NK-92 treated with Interleukin-12 subunit alpha and Interleukin-12 subunit beta, amount 100 ng/mL, for 24 hours (cell line): ENCODE results near the gene SYNE4.
"Not testable (repeated sequence)": the region's sequence is repeated elsewhere in the genome, so short reads cannot be mapped to it uniquely, and the experiment has no call there.

ENCODE experiments used
- DNase-seq: peaks from one replicate; lab custom pipeline; 2025; lab: John Stamatoyannopoulos, UW

The SYNE4 gene, protein sequence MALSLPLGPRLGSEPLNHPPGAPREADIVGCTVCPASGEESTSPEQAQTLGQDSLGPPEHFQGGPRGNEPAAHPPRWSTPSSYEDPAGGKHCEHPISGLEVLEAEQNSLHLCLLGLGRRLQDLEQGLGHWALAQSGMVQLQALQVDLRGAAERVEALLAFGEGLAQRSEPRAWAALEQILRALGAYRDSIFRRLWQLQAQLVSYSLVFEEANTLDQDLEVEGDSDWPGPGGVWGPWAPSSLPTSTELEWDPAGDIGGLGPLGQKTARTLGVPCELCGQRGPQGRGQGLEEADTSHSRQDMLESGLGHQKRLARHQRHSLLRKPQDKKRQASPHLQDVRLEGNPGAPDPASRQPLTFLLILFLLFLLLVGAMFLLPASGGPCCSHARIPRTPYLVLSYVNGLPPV

DNA sequence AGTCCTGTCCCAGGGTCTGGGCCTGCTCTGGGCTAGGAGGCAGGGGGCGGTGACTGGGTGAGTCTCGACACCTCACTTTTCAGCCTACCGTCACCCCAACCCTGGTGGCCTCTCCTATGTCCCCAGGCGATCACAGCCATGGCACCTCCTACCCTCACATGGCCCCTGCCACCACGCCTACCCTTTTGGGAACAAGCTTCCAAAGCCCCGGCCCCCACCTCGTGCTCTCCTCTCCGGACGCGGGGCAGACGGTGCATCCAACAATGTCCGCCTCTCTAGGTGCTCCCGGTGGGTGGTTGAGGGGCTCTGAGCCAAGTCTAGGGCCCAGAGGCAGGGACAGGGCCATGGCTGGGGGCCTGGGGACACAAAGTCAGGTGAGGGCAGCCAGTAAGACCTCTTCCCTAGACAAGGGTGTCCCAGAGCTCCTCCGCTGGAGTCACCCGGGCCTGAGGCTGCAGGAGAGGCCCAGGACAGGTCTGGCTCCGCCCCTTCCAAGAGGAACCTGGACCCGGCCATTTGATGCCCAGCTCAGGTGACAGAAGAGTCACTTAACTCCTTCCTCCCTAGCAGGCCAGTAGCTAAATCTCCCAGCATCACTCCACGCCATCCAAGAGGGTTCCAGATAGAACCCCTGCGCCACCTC is at the start of gene SYNE4:
Gene SYNE4 (minus strand): TSS at position 478 of the 643 bp plus-strand sequence. CDS start 132 bp downstream, at position 346.
- no peak for DNase-seq

DNA sequence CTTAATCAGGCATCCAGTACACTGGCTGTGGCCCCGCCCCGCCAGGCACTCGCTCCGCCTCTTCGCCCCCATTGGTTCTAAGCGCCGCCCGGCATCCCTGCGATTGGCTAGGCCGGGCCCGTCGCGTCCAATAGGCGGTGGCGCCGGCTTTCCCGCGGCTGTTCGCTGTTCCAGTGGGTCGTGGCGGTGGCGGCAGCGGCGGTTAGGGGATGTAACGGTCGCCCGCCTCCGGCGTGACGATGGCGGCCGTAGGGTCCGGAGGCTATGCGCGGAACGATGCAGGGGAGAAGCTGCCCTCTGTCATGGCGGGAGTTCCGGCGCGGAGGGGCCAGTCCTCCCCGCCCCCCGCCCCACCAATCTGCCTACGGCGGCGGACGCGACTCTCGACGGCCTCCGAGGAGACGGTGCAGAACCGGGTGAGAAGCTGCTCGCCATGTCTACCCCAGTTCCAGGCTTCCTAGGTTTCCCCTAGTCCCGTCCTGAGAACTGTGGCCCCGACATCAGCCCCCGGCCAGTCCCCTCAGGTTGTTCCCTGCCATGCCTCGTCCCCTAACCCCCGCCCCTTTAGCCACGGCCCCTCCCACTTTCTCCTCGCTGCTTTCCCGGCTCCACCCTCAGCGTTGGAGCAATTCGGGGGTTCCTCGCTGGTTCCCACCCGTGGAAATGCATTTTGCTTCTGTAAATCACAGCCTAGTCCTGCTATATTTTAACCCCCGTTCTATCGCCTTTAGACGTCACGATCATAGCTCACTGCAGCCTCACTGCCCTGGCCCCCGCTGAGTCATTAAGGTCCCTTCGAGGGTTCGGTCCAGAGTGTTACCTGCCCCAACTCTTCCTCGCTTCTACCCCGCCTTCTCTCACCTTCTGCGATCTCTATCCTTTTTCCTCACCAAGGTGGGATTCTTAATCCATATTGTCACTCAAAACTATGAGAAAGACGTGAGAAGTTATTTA is 46.4 kb upstream of the SYNE4 start, which contains the start of gene WDR62:
Gene WDR62 (plus strand): TSS at position 165 of the 954 bp plus-strand sequence. CDS start 75 bp downstream, at position 240.
- DNase-seq, result peak; percentile 94

DNA sequence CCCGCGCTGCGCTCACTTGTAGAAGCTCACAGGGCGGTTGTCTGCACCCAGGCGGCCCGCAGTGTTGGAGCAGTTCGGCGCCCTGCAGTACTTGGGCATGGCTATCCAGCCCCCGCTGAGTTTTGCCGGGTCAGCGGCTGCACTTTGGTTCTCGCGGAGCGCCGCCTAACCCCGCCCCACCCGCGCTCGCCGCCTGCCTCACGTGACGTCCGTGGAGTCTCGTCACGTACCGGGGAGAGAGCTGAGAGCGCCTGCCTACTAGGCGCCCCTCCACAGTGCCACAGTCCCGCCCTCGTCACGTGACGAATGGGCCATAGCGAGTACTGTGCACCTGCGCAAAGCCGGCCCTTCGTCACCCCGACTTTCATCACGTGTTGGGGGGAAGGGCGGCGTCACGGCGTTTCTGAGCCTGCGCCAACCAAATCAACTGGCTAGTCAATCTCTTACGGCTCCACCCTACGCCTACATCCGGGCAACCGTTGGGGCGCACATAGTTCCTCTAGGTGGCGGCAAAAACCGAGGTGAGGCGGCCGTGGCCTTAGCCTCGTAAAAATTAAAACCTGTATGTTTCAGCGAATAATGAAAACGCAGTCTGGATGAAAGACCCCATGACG is 45.6 kb upstream of the SYNE4 start, which contains the start of gene THAP8:
Gene THAP8 (minus strand): TSS at position 167 of the 614 bp plus-strand sequence. CDS start 68 bp downstream, at position 99.
- peak; percentile 100 for DNase-seq

DNA sequence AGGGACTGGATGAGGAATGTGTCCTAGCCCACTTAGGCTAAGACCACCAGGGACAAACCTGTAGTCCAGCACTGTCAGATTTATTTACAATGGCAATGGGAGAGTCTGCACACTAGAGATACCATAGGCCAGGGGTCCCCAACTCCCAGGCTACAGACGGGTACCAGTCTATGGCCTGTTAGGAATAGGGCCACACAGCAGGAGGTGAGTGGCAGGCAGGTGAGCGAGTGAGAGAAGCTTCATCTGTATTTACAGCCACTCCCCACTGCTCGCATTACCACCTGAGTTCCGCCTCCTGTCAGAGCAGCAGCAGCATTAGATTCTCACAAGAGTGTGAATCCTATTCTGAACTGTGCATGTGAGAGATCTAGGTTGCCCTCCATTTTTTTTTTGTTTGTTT is 43.0 kb upstream of the SYNE4 start:
- DNase-seq, result no peak

DNA sequence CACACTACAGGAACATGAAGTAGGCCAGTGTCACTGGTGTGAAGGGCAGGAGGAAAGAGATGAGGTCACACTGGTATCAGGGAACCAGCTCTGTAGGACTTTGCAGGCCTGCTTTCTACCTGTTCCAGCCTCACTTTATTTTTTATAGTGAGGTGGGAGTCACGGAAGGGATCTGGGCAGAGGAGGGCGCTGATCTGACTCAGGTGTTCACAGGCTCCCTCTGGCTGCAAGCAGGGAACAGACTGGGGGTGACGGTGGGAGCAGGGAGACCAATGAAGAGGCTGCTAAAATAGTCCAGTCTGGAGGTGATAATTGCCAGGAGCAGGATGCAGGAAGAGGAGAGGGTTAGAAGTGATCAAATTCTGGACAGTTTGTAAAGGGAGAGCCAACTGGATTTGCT is 42.6 kb upstream of the SYNE4 start:
- DNase-seq, result no peak

DNA sequence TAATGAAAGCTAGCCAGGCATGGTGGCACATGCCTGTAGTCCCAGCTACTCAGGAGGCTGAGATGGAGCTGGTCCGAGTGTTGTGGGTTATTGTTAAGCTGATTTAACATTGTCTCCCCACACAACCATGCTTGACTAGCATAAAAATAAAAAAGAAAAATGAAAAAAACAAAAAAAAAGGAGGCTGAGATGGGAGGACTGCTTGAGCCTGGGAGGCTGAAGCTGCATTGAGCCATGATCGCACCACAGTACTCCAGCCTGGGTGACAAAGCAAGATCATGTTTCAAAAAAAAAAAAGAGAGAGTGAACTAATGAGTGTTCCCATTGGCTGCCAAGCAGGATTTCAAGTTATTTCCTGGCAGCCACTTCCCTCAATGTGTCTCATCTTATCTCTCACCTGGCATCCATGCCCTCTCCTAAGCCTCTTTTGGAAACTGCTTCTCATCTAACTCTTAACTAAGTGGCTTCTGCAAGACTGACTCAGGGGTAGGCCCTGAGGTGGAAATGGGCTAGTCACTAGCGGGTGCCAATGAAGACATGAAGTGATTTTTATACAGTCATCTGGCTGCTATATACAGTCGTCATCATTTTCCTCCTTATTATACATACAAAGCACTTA is 40.6 kb upstream of the SYNE4 start:
- DNase-seq, result no peak

DNA sequence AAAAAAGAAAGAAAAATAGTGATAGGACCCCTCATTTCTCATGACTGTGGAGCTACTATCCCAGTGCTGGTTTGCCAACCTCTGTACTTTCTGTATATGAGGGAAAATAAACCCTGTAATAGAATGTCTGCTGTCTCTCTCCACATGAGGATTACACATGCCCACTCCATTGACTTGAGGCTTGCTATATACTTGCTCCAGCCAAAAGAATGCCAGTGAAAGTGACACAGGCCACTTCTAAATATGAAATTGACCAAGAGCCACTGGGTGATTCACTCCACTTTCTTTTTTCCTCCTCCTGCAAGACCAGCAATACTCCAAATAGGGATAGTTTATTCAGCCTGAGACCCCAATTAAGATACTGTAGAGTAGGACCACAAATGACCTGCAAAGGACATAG is 39.2 kb upstream of the SYNE4 start:
- DNase-seq, result no peak

DNA sequence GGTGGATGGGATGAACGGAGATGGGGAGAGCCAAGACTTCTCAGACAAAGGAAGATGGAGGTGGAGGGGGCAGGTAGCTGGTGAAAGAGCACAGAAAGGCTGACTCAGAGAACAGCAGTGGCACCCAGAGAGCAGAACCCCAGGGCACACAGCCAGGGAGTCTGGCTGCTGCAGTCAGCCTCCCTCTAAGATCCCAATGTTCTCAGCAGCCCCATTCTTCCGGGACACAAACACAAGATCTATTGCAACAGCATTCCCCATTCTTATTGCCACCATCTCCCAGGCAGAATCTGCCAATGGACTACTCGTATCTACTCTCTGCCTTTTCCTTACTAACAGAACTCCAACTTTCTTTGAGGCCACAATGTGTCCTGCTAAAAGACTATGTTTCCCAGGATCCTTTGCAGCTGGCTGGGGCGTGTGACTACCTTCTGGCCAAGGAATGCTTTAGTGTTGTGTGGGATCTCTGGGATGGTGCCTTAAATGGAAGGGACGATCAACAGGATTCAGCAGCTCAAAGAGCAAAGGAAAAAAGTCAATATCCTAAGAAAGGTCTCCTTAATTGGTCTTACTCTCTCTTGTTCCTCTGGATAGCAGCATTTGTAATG is 37.9 kb upstream of the SYNE4 start:
- DNase-seq, result no peak

DNA sequence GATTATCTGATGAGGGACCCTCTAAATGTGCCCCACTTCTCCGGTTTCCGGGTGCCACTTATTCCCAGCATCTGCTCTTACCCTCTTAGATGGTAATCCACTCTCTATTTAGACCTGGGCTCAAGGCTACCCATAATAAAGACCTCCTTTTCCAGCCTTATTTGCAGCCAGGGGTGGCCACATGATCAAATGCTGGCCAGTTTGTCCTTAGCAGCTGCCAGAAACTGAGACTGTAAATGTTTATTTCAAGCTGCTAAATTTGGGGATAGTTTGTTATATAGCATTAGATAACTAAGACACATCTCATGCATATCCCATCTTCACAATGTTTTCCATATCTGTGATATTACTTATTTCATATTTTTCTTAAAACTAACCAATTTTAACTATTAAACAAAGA is 35.3 kb upstream of the SYNE4 start:
- DNase-seq, result no peak

DNA sequence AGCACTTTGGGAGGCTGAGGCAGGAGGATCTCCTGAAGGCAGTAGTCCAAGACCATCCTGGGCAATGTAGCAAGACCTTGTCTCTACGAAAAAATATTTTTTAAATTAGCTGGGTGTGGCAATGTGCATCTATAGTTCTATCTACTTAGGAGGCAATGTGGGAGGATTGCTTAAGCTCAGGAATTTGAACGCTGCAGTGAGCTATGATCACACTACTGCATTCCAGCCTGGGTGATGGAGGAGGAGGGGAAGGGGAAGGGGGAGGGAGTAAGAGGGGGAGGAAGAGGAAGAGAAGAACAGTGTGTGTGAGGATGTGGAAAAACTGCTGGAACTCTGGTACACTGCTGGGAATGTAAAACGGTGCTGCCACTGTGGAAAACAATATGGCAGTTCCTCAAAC is 33.2 kb upstream of the SYNE4 start:
- no peak for DNase-seq

DNA sequence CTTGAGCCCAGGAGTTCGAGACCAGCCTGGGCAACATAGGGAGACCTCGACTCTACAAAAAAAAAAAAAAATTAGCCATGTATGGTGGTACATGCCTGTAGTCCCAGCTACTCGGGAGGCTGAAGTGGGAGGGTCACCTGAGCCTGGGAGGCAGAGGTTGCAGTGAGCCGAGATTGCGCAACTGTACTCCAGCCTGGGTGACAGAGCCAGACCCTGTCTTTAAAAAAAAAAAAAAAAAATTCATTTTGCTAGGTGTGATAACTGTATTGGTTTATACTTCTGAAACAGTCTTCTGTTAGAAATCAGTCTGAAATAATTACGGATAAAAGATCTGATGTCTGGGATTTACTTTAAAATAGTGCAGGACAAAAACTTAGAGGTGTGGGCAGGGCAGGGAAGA is 32.5 kb upstream of the SYNE4 start:
- DNase-seq, result not testable (repeated sequence)

DNA sequence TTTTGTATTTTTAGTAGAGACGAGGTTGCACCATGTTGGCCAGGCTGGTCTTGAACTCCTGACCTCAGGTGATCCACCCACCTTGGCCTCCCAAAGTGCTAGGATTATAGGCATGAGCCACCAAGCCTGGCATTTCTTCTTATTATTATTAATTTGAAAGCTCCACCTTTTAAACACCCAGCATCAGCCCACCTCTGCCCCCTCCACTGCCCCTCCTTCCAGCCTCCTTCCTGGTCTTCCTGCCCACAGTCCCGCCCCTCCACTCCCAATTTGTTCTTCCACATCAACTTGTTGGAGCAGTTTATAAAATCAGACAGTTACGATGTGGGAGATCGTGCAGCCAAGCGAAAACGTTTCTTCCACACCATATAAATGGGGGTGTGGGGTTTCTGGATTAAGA is 31.9 kb upstream of the SYNE4 start:
- no peak for DNase-seq

DNA sequence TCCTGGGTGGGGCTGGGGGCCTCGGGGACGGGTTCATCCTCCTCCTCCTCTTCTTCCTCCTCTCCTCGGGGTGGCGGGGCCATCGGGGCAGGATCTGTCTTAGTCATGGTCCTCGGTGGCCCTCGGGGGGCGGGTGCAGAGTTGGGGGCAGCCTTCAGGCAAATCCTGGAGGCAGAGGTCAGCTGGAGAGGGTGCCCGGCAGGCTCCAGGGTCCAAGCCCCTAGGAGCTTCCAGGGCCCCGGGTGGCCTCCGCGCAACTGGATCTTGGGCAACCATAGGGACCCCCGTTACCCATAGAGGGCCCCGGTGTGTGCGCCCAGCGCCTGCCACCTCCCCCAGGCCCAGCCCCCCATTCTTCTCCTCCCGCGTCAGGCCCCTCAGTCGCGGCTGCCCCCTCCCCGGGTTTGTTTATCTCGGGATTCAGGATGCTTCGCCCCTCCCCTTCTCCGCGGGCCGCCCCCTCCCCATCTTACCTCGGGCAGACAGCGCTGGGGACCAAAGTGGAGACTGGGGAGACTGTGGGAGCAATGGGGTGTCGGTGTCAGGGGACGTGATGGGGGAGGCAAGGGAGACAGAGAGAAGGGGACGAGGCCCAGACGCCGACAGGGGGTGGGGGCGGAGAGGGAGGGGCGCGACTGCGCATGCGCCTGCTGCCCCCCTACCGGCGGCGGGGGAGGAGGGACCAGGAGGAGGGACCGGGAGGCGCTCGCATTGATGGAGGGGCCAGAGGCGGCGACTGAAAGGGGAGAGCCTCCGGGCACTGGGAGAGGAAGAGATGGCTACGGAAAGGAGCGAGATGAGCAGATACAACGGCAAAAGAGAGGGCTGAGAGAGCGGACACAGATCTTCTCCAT is 23.9 kb upstream of the SYNE4 start, which contains the start of gene CLIP3:
Gene CLIP3 (minus strand): TSS at position 623 of the 854 bp plus-strand sequence. CDS start 516 bp downstream, at position 107.
- no peak for DNase-seq

DNA sequence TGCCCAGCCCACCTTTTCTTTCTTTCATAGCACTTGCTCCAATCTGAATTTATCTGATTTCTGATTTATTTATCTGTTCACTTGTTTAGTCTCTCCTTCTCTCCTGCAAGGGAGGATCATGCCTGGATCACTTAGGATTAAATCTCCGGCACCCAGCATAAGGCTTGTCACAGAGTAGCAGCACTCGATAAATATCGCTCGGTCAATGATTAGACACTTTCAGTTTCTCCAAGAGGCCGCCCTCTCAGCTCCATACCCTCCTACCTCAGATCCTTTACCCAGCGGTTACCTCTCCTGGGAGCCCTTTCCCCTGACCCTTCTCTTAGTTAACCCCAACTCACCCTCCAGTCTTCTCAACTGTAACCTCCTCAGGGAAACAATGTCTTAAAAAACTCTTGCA is 22.7 kb upstream of the SYNE4 start:
- no peak for DNase-seq

DNA sequence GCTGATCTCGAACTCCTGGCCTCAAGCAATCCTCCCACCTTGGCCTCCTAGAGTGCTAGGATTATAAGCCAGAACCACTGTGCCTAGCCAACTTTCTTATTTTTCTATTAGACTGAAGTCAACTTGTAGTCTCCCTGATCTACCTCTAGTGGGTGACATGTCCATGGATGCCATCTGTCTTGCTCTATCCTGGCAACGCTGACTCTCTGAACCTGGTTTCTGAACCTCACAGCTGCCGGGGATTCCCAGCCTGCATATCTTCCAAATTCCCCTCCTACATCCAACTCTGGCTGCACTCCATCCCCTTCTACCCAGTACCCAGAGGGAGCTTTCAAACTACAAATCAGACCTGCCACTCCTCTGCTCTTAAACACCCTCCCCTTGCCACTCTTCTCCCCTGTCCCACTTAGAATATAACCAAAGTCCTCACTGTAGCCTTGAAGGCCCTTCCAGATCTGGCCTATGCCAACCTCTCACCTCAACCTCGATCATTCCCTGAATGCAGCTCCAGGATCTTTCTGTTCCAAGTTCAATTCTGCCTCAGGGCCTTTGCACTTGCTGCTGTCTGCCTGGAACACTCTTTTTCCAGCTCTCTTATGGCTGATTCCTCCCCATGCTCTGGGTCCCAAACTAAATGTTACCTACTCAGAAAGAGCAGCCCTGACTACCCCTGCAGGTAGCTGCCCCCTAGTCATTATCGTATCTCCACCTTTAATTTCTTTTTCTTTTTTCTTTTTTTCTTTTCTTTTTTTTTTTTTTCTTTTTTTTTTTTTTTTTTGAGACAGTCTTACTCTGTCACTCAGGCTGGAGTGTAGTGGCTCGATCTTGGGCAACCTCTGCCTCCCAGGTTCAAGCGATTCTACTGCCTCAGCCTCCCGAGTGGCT is 21.9 kb upstream of the SYNE4 start:
- DNase-seq, result no peak

DNA sequence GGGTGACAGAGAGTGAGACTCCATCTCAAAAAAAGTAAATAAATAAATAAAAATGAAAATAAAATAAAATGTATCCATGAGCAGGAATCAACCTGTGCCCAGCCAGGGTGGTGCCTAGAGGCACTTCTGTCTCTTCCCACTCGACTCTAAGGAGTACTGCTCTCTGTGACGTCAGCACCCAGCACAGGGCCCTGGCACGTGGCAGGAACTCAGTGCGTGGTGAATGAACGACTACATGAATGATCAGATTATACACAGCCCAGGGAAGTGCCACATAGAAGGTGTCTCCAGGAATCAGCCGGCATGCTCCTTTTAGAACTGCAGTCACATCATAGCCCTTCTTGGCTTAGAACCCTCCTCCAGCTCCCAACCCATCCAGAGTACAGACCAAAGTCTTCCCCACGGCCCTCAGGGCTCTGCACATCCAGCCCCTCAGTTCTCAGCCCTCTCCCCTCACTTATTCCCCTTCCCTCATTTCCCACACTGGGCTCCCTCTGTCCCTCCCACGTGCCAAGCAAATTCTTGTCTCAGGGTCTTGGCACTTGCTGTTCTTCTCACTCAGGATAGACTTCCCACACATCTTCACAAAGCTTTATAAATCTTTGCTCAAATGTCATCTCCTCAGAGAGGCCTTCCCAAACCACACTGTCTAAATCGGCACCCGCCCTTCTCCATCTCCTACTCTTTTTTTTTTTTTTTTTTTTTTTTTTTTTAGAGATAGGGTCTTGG is 19.9 kb upstream of the SYNE4 start:
- DNase-seq, result no peak

DNA sequence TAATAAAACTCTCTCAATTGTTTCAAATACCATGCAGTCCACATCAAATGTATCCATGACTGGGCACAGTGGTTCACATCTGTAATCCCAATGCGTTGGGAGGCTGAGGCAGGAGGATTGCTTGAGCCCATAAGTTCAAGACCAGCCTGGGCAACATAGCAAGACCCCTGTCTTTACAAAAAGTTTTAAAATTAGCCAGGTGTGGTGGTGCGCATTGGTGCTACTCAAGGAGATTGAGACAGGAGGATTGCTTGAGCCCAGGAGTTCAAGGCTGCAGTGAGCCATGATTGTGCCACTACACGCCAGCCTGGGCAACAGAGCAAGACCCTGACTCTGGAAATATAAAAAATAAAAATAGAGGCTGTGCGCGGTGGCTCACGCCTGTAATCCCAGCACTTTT is 19.1 kb upstream of the SYNE4 start:
- DNase-seq, result no peak
